AML-193 (cell line): ENCODE measurements around the gene MSH6.

ENCODE experiments used
- DNase-seq, 2 experiments: peaks; one replicate each; lab custom pipeline; 2025; lab: John Stamatoyannopoulos, UW

MSH6 gene

GRCh38 chr2:47783486-47784351, 774 bp downstream of the MSH6 start:
- peak; percentile 54 to 55 for DNase-seq

GRCh38 chr2:47784352-47784851, 1.5 kb downstream of the MSH6 start:
- DNase-seq = no peak

- DNase-seq = peak; percentile 78
Observed at GRCh38 chr2:47785986-47786385, 3.0 kb downstream of the MSH6 start.

GRCh38 chr2:47796090-47796697, 13.2 kb downstream of the MSH6 start:
- no peak for DNase-seq

GRCh38 chr2:47798631-47799030, 15.7 kb downstream of the MSH6 start:
- peak; percentile 18 to 36 for DNase-seq

GRCh38 chr2:47799031-47799609, 16.2 kb downstream of the MSH6 start:
- no peak for DNase-seq

GRCh38 chr2:47801118-47801517, 18.2 kb downstream of the MSH6 start:
- DNase-seq = no peak

- no peak for DNase-seq
Observed at GRCh38 chr2:47803363-47803762, 20.4 kb downstream of the MSH6 start.

- no peak for DNase-seq
Observed at GRCh38 chr2:47803770-47804169, 20.8 kb downstream of the MSH6 start.

- no peak for DNase-seq
Observed at GRCh38 chr2:47805850-47806249, 22.9 kb downstream of the MSH6 start.

- DNase-seq = no peak
Observed at GRCh38 chr2:47808614-47809013, 25.7 kb downstream of the MSH6 start.

- DNase-seq = no peak
Observed at GRCh38 chr2:47809903-47810302, 27.0 kb downstream of the MSH6 start.

GRCh38 chr2:47810850-47811249, 27.9 kb downstream of the MSH6 start:
- no peak for DNase-seq

- DNase-seq = no peak
Observed at GRCh38 chr2:47811668-47812067, 28.7 kb downstream of the MSH6 start.

- no peak for DNase-seq
Observed at GRCh38 chr2:47815764-47816163, 32.8 kb downstream of the MSH6 start.

GRCh38 chr2:47818777-47819176, 35.8 kb downstream of the MSH6 start:
- DNase-seq = no peak

- no peak for DNase-seq
Observed at GRCh38 chr2:47819834-47820233, 36.9 kb downstream of the MSH6 start.

- DNase-seq = no peak
Observed at GRCh38 chr2:47822518-47822917, 39.6 kb downstream of the MSH6 start.

GRCh38 chr2:47833516-47833968, 50.6 kb downstream of the MSH6 start:
- DNase-seq = no peak

GRCh38 chr2:47838249-47838648, 55.3 kb downstream of the MSH6 start:
- no peak for DNase-seq

GRCh38 chr2:47838686-47839085, 55.7 kb downstream of the MSH6 start:
- DNase-seq = no peak

- DNase-seq = no peak
Observed at GRCh38 chr2:47842846-47843245, 59.9 kb downstream of the MSH6 start.

- DNase-seq = no peak
Observed at GRCh38 chr2:47843407-47843806, 60.5 kb downstream of the MSH6 start.
